ENCODE results near the gene UBA1.

UBA1 gene

GRCh38 chrX:47146936-47147859 lies 46.4 kb upstream of the UBA1 start:
- DNase-seq (ENCODE audit: insufficient read length, low spot score) (no peak), FAIRE-seq (no peak)
- TF ChIP-seq CTCF (IDR thresholded peaks at IDR 0.05; ENCODE audit: insufficient read depth, missing control alignments), result no peak

DNA sequence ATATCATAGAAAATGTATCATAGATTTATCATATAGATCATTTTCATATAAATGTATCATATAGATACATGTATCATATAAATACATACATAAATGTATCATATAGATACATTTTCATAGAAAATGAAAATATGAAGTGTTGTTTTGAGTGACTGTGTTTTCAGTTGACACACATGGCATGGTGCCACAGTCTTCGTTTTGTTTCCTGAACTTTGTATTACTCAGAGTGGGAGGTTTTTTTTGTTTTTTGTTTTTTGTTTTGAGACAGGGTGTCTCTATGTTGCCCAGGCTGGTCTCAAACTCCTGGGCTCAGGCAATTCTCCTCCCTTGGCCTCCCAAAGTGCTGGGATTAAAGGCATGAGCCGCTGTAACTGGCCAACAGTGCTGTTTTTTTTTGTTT lies 44.7 kb upstream of the UBA1 start:
- DNase-seq (ENCODE audit: insufficient read length, low spot score), result no peak
- FAIRE-seq, result no peak

DNA sequence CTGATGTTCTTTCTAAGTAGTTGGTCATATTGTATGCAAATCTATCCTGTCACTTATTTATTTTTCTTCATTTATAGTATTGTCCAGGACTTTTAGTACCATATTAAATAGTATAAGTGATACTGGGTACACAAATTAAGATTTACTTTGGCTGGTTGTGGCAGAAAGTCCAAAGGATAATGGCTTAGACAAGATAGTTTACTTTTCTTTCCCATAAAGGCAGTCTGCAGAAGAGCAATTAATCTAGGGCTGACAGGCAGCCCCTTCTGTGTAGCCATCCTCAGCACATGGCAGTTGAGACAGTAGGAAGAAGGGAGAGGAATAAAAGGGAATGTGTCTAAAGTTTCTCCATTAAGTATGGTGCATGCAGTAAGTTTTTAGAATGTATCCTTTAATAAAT lies 42.2 kb upstream of the UBA1 start:
- no peak for FAIRE-seq
- DNase-seq (ENCODE audit: insufficient read length, low spot score), result no peak
- no peak for TF ChIP-seq CTCF (IDR thresholded peaks at IDR 0.05; ENCODE audit: insufficient read depth, missing control alignments)

More for the DNA sequence above, 44.7 kb upstream of the UBA1 start:
- TF ChIP-seq CTCF (IDR thresholded peaks at IDR 0.05; ENCODE audit: insufficient read depth, missing control alignments), result no peak

DNA sequence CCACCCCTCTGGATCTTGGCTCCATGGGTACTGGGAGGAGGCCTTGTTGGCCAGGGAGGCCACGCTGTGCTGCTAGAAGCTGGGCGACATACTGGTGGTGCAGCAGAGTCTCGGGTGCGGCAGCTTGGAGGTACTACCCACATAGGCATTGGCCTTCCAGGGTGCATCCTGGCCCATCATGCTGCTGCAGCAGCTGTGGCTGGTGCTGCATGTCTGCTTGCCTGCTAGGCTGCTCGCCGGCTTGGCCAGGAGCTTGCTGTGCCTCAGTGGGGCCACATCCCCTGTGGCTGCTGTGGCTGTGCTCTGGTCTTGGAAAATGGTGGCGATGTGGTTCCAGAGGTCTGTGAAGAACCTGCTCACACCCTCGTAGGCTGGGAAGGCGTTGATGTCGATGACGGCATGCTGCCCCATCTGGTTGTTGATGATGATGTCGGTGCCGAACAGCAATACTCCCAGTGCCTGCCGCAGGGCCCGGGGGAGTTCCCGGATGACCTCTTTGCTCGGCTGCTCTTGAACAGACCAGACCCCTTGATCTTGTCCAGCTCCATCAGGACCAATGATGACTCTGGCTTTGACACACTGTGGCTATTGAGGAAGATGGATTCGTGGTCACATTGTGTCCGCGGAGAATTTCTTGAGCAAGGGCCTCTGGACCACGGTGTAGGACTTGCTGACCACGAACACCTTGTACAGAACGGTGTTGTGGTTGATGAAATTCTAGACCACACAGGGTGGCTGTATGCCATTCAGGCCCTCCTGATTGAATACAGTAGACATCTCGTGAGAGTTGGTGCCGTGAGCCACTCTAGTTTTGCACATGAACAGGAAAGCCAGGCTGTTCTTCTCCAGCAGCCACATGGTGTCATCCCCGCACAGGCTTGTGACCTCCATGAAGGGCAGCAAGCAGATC lies 36.8 kb upstream of the UBA1 start:
- FAIRE-seq (no peak), DNase-seq (ENCODE audit: insufficient read length, low spot score) (no peak)
- TF ChIP-seq CTCF (IDR thresholded peaks at IDR 0.05; ENCODE audit: insufficient read depth, missing control alignments), result no peak

DNA sequence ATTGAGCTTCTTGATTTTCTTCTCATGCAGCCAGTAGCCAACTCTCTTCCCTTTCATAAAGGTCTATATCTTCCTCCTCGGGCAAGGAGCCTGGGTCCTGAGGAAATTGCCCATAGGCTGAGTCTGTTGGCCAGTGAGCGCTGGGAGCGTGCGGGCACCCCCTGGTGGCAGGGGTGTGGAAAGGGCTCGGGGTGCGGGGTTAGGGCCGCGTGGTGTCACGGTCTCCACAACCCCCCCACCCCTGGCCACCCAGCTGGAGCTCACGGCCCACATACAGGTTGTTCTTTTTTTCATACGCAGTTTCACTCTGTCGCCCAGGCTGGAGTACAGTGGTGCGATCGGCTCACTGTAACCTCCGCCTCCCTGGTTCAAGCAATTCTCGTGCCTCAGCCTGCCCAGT lies 35.5 kb upstream of the UBA1 start:
- no peak for TF ChIP-seq CTCF (IDR thresholded peaks at IDR 0.05; ENCODE audit: insufficient read depth, missing control alignments)
- FAIRE-seq (no peak), DNase-seq (ENCODE audit: insufficient read length, low spot score) (no peak)

- FAIRE-seq, result no peak
- no peak for TF ChIP-seq CTCF (IDR thresholded peaks at IDR 0.05; ENCODE audit: insufficient read depth, missing control alignments)
- no peak for DNase-seq (ENCODE audit: insufficient read length, low spot score)
Observed at GRCh38 chrX:47158781-47159180, 34.8 kb upstream of the UBA1 start.

Data from D721Med (cell line).